Psoas muscle (tissue), 8 donors: ENCODE measurements around the gene TMA7B. TPM values are rescaled to one million over a fixed set of nuclear protein-coding genes. Genes with fewer than 3 reads are reported as not detected.
"Not testable (repeated sequence)": the region's sequence is repeated elsewhere in the genome, so short reads cannot be mapped to it uniquely, and the experiment has no call there.

Experiments
- ATAC-seq, 4 donors: fragments of 200-7000 bp; cut with Tn5 transposase; one replicate each; pipeline ENCODE4 v1.9.1; 2020; ENCODE audit warnings: moderate library complexity in 3 of 4, mild to moderate bottlenecking in 2 of 4
- DNase-seq, 2 donors: peaks; one replicate each; pipeline ENCODE4 v3.0.0-alpha.2; 2020
- H3K27ac ChIP-seq: fragments of 200-600 bp; one replicate; pipeline ENCODE4 v1.8.0; 2022
- H3K27me3 ChIP-seq, 3 donors: fragments of 200-600 bp in 1 of 3; one replicate each; pipeline versions ENCODE4 v1.6.1 to v1.8.0; 2013 to 2022; ENCODE audit warnings: low read length in 2 of 3, mild to moderate bottlenecking in 2 of 3, moderate library complexity in 1 of 3; ENCODE audit not compliant: insufficient read depth in 3 of 3
- H3K36me3 ChIP-seq, 2 donors: fragments of 200-600 bp in 1 of 2; one replicate each; pipeline versions ENCODE4 v1.6.1 to v1.8.0; 2013 to 2022; ENCODE audit warnings: low read depth in 1 of 2, mild to moderate bottlenecking in 1 of 2, moderate library complexity in 1 of 2; ENCODE audit not compliant: insufficient read depth in 1 of 2
- H3K4me1 ChIP-seq: fragments of 200-600 bp; one replicate; pipeline ENCODE4 v1.8.0; 2022
- H3K4me3 ChIP-seq: fragments of 200-600 bp; one replicate; pipeline ENCODE4 v1.8.0; 2022; ENCODE audit warnings: mild to moderate bottlenecking
- H3K9me3 ChIP-seq: fragments of 200-600 bp; one replicate; pipeline ENCODE4 v1.8.0; 2022
- CTCF ChIP-seq: fragments of 200-600 bp; IDR thresholded peaks from one replicate; pipeline ENCODE4 v1.8.0; 2022; ENCODE audit warnings: antibody characterized with exemption
- WGBS, 3 donors: extraction: QIAGEN DNeasy Blood & Tissue Kit; methylation state at CpG; one replicate each; pipeline versions ENCODE4 v1.1.6 to v1.1.7; 2013; 5-methylcytosine and 5-hydroxymethylcytosine counted together
- intact Hi-C, 2 donors: fragments of 100-400 bp; cut with DNase I; formaldehyde crosslinking; loops; one replicate each; pipeline versions ENCODE4 v1.11.0 to v1.14.2; 2022
- polyA plus RNA-seq, 3 donors: library from polyadenylated mRNA; stranded (reverse); fragments of 200-250 nt; gene quantifications; one replicate each; pipeline ENCODE4 v1.2.3, GENCODE V29; 2013
- total RNA-seq, 4 donors: library from RNA; stranded (reverse); fragmentation: NEBNext Ultra II Directional in 2 of 4; extraction: Animal tissue kit (Norgen Biotek cat#: 25700) in 2 of 4; gene quantifications; one replicate each; pipeline versions ENCODE4 v1.2.1 to v1.2.4, GENCODE V29; 2021 to 2023
- donor health status: healthy with polysubstance abuse.
- donor health status: DM: no; HTN: no; CAD: no; lungs with moderate emphysema.
- donor health status: Bipolar disorder and iron deficiency.
- donor health status: healthy.
- donor health status: DM: yes; HTN: yes; CAD: no.
- donor health status: DM: no; HTN: no; CAD: no.
- donor health status: DM: no; HTN: no; CAD: no.
- donor health status: DM: yes; HTN: yes; CAD: no.

The TMA7B gene
- total and polyA plus RNA-seq, 7 donors = not detected

DNA sequence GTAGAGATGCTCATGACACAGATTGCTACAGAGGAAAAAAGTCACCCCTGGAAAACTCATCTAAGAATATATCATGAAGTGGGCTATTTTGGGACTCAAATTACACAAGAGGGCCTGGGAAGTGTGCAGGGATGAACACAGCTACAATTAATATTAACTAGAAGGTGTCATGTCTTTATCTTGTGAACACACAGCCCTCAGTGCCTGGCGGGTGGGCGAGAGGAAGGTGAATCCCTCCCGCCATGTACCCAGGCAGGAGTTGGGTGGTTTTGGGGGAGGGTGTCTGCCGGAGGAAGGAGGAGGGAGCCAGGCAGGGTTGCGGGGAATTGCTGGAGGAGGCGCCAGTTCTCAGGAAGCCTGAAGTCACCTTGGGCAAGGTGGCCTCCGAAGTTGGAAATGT lies 29.4 kb downstream of the TMA7B start:
- ATAC-seq = no peak
- WGBS, 3 donors = 82 to 92% (median 89%) methylated on average over 7 of the region's 7 CpGs
- Histone ChIP-seq H3K4me3 (no peak overlapping the region), H3K4me1 (no peaks in the 10 kb centered on the region), H3K27me3 (peaks cover 0 to 19% (median 0%) of the 10 kb centered on the region in 3 donors), H3K27ac (no peak overlapping the region), H3K36me3 (no peaks in the 10 kb centered on the region), H3K9me3 (no peaks in the 10 kb centered on the region)
- intact Hi-C loops = no loop called here
- no peak for TF ChIP-seq CTCF
- no peak for DNase-seq

GRCh38 chr22:39990686-39991085 lies 30.5 kb downstream of the TMA7B start:
- Histone ChIP-seq H3K27ac (no peak overlapping the region), H3K9me3 (no peaks in the 10 kb centered on the region), H3K27me3 (peaks cover 0 to 28% (median 3%) of the 10 kb centered on the region in 3 donors), H3K36me3 (no peaks in the 10 kb centered on the region), H3K4me1 (no peaks in the 10 kb centered on the region), H3K4me3 (no peak overlapping the region)
- intact Hi-C loops = no loop called here
- TF ChIP-seq CTCF = no peak
- DNase-seq (no peak), ATAC-seq (no peak)
- WGBS, 3 donors = 87 to 97% (median 87%) methylated on average over 3 of the region's 3 CpGs

DNA sequence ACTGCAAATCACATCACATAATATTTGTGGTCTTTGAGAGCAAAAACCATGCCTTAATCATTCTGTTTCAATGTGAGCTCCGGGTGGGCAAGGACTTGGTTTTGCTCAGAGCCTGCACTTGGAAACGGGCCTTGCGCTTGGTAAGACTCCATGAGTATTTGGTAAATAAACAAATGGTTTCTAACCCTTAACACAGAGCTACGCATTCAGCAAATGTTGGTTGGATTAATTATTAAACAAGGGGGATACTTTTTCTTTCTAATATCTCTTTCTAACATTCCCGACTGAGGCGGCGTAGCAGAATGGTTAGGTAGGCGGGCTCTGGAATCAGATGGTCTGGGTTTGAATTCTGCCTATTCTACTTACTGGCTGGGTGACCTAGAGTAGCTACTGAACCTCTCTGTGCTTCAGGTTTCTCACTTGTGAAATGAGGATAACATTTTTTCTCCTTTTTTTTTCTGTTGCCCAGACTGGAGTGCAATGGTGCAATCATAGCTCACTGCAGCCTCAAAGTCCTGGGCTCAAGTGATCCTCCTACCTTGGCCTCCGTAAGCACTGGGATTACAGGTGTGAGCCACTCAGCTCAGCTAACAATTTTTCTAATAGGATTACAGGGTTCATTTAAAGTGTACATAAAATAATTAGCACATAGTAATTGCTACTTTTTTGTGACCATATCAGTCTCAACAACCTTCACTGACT lies 31.1 kb downstream of the TMA7B start:
- intact Hi-C loops = no loop called here
- Histone ChIP-seq H3K27me3 (peaks cover 0 to 34% (median 6%) of the 10 kb centered on the region in 3 donors), H3K9me3 (no peaks in the 10 kb centered on the region), H3K4me1 (no peaks in the 10 kb centered on the region), H3K4me3 (no peak overlapping the region), H3K27ac (no peak overlapping the region), H3K36me3 (no peaks in the 10 kb centered on the region)
- 90 to 92% (median 90%) methylated on average over 9 of the region's 9 CpGs for WGBS, 3 donors
- DNase-seq (no peak), ATAC-seq (no peak)
- TF ChIP-seq CTCF = no peak

DNA sequence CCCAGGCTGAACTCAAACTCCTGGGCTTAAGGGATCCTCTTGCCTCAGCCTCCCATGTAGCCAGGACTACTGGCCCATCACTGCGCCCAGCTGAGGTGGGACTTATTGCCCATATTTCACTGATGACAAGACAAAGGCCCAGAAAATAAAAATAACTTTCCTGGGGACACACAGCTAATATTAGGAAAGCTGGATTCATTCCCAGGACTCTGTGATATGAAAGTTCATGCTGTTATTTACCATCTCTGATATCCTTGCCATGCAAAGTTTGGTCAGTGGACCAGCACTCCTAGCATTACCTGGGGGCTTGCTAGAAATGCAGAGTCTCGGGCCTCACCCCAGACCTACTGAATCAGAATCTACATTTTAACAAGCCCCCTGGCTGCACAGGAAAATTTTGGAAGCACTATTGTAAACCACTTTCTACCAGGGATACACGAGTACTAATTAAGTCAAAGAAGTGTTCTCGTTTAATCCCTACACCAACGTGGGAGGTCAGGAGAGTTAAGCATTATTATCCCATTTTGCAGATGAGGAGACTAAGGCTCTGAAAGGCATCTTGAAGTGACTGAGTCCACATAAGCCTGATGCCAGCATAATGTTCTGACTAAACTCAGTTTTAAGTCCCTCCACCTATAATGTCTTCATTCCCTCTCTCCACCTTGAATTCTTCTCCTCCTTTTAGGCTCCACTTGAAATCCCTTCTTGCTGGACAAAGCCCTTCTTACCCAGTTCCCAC lies 32.1 kb downstream of the TMA7B start:
- DNase-seq (no peak), ATAC-seq (no peak)
- Histone ChIP-seq H3K4me1 (no peaks in the 10 kb centered on the region), H3K9me3 (no peaks in the 10 kb centered on the region), H3K4me3 (no peak overlapping the region), H3K27me3 (peaks cover 0 to 44% (median 6%) of the 10 kb centered on the region in 3 donors), H3K27ac (no peak overlapping the region), H3K36me3 (no peaks in the 10 kb centered on the region)
- no peak for TF ChIP-seq CTCF
- 84 to 91% (median 87%) methylated on average over 5 of the region's 5 CpGs for WGBS, 3 donors
- intact Hi-C loops = no loop called here

DNA sequence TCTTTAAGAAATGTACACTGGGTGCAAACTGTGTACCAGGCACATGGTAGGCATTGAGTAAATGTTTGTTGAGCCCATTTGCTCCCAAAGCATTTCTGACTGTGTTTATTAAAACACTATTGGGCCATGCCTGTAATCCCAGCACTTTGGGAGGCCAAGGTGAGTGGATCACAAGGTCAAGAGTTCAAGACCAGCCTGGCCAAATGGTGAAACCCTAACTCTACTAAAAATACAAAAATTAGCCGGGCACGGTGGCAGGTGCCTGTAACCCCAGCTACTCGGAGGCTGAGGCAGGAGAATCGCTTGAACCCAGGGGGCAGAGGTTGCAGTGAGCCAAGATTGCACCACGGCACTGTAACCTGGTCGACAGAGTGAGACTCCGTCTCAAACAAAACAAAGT lies 32.7 kb downstream of the TMA7B start:
- DNase-seq, ATAC-seq, H3K27ac ChIP-seq, H3K4me3 ChIP-seq, intact Hi-C loops, H3K9me3 ChIP-seq, H3K36me3 ChIP-seq, H3K4me1 ChIP-seq: not testable (repeated sequence)
- WGBS, 3 donors = 84 to 93% (median 86%) methylated on average over 7 of the region's 7 CpGs
- peaks cover 0 to 50% (median 6%) of the 10 kb centered on the region in 3 donors for H3K27me3 ChIP-seq
